D341Med (cell line): Measurements from ENCODE around the gene TAX1BP1.
A peak's percentile ranks its signal among the peaks of the same experiment; 100 is the strongest.

Source experiments
- DNase-seq: peaks from one replicate; pipeline ENCODE4 v3.0.0; 2012; ENCODE audit warnings: low spot score

The TAX1BP1 gene

GRCh38 chr7:27781188-27781587 lies 41.2 kb downstream of the TAX1BP1 start:
- no peak for DNase-seq

DNA sequence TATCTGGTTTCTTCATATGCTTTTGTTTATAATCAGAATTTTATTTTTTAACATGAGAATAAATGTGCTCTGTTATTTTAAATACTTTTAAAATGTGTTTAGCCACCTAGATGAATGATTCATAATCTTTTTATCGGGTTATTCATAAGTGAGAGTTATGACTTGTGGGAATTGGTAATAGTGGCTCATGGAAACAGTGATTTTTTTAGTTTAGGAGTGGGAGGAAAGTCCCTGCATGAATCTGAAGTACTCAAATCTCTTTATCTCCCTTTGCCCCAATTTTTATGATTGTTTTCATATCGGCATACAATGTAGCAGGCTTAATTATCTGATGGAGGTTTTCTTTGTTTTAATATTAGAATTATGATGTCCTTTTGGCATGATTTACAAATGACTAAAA lies 42.9 kb downstream of the TAX1BP1 start:
- DNase-seq = no peak

DNA sequence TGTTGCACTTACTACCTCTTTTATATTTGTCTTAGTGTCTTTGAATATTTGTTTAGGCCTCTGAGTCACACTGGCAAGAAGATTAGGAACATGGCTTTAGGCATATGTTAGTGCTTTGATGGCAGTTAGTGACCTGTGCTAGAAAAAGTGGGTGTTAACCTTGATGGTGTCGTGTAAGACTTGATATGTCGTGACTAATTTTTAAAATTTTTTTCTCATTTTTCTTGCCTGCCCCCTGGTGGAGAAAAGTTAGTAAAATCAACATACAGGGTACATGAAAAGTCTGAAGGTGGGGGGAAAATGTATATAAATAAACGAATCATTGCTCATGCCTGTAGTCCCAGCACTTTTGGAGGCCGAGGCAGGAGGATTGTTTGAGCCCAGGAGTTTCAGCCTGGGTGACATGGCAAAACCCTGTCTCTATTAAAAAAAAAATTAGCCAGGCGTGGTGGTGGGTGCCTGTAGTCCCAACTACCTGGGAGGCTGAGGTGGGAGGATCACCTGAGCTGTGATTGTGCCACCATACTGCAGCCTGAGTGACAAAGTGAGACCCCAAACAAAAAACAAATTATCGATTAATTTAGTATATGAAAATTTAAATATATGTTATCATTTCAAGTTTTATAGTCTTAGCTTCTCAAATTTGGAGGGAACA lies 44.6 kb downstream of the TAX1BP1 start:
- peak; percentile 28 for DNase-seq

- no peak for DNase-seq
Measured at GRCh38 chr7:27788437-27788836, 48.5 kb downstream of the TAX1BP1 start.

- no peak for DNase-seq
Measured at GRCh38 chr7:27793780-27794179, 53.8 kb downstream of the TAX1BP1 start.

DNA sequence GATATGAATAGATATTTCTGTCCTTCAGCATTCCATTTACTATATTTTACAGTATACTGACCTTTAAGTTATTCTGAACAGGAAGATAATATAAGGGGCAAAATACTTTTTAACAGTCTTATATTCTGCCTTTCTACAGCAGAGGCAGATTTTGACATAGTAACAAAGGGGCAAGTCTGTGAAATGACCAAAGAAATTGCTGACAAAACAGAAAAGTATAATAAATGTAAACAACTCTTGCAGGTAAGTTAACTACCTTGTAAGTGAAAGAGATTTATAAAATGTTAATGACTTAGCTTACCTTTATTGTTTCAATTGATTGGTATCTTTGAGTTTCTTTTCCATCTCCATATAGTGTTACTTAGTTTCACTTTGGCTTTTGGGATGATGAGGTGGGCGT lies 56.0 kb downstream of the TAX1BP1 start:
- DNase-seq = no peak

DNA sequence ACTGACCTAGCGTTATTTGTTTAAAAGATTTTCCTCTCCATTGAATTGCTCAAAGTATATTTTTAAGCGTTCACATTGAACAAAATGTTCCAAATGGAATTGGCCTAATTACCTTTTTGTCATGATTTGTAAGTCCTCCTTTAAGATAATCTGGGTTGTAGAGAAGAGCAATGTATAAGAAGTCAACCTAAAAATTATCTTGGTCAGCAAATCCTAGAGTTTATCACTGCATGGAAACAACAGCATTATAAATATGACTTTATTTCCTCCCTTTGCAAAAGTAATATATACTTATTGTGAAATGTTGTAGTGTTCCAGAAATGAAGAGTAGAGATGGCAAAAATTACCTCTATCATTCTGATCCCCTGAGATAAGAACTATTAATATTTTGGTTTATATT lies 59.2 kb downstream of the TAX1BP1 start:
- no peak for DNase-seq

DNA sequence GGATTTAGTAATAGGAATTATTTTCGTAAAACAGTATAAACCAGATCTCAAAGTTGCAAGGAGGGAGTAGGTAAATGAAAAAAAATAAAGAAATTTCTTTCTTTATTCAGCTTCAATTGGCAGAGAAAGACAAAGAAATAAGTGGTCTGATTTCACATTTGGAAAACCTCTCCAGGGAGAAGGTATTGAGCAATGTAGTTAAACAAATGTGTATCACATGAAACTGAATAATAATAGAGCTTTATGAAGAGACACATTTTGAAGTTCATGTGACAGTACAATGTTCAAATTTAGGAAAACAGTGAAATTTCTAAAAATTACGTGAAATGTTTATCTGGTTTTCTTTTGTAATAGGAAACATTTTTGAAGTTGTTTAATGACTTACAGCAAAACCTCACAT lies 63.0 kb downstream of the TAX1BP1 start:
- DNase-seq = no peak

DNA sequence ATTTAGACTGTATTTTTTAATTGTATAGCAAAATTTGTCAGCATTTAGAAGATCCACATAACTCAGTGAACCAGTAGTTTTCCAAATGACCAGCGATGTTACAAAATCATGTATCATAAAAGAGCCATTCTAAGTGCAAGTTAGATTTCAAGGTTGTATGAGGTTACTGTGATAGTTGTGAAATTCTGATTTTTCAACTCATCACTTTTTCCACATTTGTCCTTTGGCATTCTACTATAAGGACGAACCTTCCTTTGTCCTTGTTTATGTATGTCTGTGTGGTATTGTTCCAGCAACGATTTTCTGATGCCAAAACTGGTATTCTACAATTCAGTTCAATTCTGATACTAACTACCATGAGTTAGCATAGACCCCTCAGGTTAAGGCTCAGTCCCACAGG lies 64.2 kb downstream of the TAX1BP1 start:
- no peak for DNase-seq

DNA sequence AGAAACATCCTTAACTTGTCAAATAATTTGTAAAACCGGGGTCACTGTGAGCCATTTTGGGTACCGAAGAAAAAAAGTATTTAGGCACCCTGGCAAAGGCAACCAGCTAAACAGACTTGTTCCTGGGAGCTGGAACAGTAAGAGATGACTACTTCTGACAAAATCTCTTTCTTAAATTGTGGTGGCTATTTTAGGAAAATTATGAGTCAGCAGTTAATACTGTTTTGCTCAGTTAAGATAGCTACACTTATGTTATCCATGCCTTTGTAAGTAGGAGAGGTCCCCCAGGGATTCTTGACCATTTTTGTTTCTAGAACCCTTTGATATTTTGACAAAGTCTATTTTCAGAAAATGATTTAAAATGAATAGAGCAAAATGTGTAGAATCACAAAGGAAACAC lies 68.7 kb downstream of the TAX1BP1 start:
- DNase-seq = no peak

DNA sequence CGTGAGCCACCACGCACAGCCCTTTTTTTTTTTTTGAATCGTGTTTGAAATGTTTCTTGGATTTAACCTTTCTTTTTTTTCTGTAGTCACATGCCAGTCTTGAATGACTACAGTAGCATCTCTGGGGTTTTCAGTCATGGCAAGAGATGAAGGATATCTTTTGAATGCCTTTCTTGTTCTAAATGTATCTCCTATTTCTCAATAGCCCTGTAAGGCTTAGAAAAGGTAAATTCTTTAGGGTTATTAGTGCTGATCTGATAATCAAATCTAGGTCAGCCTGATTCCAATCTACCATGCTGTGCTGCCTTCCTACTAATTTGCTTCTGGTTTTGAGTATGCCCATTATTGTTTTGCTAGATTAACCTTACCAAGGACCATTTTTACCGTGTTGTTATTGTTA lies 70.2 kb downstream of the TAX1BP1 start:
- DNase-seq = no peak

DNA sequence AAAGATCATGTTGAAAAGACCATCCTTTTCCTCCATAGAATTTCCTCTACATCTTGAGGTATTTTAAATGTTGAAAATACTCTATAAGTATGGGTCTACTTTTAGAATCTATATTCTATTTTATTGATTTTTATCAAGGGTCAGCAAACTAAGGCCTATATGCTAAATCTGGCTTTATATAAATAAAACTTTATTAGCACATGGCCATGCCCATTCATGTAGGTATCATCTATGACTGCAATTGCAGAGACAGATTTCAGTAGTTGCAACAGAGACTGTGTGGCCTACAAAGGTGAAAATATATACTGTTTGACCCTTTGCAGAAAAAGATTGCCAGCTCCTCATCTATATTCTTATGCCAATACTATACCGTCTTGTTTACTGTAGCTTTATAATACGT lies 72.7 kb downstream of the TAX1BP1 start:
- DNase-seq = no peak

DNA sequence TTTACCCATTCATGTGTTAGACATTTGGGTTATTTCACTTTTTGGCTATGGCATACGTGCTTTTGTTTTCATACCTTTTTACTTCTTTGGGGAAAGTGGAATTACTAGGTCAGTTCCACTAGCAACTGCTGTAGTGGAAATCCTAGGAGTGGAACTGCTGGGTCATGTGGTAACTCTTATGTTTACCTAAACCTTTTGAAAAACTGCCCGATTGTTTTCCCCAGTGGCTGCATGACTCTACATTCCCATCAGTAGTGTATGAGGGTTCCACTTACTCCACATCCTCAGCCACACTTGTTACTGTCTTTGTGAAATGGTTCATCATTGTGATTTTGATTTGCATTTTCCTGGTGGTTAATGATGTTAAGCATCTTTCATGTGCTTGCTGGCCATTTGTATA lies 82.3 kb downstream of the TAX1BP1 start:
- no peak for DNase-seq

DNA sequence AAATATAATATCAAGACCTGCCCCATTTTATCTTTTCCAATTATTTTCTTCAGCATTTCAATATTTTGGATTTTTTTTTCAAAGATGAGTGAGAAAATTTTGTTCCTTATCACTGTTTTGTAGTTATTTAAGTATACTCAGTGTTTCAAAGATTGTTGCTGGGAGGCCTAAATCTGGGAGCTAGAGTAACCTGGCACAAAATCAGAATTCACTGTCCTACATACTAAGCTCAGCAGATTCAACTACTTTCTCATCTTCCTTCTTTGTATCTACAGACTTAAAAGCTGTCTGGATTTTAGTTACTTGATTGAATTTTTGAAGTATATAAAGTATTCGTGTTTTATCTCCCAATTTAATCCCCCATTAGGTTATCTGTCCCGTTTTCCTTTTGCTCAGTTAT lies 85.9 kb downstream of the TAX1BP1 start:
- DNase-seq = no peak

GRCh38 chr7:27826357-27826756 lies 86.4 kb downstream of the TAX1BP1 start:
- DNase-seq = no peak

DNA sequence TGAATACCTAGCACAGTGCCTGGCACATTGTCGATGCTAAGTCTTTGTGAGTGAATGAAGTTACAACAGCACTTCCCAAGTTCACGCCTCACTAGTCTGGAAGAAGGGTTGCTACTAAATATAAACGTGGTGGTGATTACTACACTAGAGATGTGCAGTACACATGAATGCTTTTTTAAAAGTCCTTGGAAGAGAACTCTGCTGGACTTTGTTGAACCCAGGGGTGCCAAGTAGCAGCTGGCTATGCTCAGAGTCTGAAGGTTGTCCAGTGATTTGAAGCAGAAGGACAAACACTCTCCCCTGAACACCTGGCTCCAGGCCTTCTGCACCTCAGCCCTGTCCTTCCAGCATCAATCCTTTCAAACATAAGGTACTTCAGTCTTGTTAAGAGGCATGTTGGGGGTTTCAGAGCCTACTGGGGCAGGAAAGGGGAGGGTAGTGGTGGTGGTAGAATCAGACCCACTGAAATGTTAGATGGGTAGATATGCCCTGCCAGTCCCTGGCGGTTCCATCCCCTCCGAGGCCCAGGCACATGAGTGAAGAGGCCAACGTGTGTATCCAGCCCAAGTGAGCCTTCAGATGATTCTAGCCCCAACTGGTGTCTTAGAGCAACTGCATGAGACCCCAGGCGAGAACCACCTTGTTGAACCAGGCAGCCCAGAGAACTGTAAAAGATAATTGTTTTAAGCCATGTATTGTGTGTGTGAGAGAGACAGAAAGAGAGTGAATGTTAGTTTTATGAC lies 94.4 kb downstream of the TAX1BP1 start:
- no peak for DNase-seq

- DNase-seq = no peak
Measured at GRCh38 chr7:27835376-27835775, 95.4 kb downstream of the TAX1BP1 start.

- DNase-seq = no peak
Measured at GRCh38 chr7:27836536-27836935, 96.6 kb downstream of the TAX1BP1 start.

DNA sequence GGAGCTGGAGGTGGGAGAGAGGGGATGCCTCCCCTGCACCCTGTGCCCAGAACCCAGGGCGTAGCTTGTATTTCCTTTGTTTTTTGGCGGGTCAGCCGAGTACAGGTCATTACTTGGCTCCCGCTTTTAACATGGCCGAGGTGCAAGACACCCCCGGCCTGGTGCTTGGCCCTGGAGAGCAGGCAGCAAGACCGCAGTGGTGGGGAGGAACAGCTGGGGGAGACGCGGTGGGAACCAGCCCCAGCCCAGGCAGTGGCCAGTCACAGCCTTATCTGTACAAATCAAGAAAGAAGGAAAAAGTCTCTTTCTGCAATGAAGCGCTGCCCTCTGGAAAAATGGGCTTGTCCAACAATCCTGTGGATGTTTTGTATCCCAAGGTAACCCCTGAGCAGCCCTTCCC lies 99.1 kb downstream of the TAX1BP1 start:
- DNase-seq = peak; percentile 24

DNA sequence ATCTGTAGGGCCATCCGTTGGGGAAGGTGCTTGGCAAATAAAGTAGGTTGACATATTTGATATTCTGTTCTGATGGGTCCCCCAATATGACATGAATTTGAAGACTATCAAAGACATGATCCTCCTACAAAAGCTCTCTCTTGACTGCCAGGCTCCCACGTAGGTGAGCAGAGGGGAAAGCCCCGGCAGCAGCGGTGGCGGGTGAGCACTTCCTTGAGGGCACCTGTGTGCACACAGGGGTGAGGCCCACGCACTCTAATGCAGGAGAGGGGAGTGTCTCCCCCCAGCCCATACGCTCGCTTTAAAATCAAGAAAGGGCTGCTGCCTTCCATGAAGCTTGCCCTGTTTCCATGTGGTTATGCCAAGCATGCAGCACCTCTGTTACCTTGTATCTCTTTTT lies 100.4 kb downstream of the TAX1BP1 start:
- no peak for DNase-seq

DNA sequence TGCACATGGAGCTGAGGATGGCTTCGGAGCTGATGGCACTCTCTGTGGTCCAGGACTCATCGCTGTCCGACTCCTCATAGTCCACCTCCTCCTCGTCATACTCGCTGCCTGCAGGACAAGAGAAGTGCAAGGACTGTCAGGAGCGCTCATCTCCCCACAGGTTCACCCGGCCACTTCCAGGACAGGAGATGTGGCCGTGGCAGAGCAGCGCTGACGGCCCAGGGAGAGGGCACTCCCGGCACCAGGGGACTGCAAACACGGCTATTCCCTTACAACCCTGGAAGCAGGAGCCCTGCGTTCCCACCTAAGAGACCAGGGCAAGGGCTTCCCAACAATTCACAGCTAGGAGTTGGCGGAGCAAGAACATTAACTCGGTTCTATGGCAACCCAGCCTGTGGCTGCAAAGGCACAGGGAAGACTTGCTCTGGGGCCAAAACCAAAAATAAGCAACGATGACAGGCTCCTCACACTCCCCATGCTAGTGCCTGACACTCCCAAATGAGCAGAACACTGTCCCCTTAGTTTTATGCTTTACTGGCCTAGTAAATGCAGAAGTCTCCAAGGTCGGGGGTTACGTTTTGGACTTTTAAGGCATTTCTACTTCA lies 100.9 kb downstream of the TAX1BP1 start:
- DNase-seq = no peak

DNA sequence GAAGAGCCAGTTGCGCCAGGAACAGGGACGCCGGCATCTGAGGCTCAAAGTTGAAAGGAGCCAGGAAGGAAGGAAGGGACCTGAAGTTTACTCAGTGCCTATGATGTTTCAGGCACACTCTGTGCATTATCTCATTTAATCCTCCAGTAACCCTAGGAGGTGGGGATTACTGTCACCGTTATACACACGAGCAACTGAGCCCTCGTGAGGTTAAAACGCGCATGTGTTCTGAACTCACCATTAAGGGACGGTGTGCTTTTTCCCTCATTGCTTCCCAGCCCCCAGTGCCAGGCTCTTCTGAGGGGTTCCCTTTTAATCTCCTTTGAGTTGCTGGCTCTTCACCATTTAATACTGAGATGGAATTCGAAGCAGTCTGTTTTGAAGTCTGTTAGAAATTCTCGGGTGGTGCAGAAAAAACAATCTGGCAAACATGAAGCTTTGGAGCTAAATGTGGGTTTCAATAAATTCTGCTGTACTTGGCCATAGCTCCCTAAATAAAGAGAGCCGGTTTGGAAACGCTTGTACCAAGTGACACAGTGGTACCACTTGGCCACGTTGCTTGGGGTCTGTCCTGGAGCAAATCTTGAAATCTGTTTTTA lies 102.2 kb downstream of the TAX1BP1 start:
- DNase-seq = peak; percentile 71

DNA sequence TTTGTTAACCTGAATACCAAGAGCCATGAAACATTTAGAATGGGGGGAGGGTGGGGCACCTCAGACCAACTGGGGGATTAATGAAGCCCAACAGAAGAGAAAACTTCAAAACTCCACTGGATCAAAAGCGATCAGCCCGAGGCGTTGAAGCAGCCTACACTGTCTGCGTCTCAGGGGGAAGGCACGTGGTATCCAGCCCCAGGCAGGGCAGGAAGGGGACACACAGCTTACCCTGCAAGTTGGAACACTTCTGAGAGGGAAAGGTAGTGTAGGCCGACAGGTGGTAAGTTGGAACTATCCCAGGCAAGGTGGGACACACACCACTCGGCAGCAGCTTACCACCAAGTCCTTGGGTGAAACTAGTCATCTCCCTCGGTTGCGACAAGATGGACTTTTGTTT lies 102.9 kb downstream of the TAX1BP1 start:
- DNase-seq = no peak
